HG03432 (cell line): ENCODE results near the gene AAMP.
"Not testable (repeated sequence)": the region's sequence is repeated elsewhere in the genome, so short reads cannot be mapped to it uniquely, and the experiment has no call there.

Source experiments
- ATAC-seq: cut with Tn5 transposase; IDR thresholded peaks from one replicate; pipeline ENCODE4 v1.9.1; 2021; ENCODE audit warnings: mild to moderate bottlenecking, moderate library complexity; ENCODE audit not compliant: unreplicated experiment

AAMP gene

GRCh38 chr2:218276986-218277755 is 7.2 kb upstream of the AAMP start:
- ATAC-seq = no peak

GRCh38 chr2:218275371-218276072 is 5.6 kb upstream of the AAMP start:
- ATAC-seq = no peak

- ATAC-seq = no peak
Observed at GRCh38 chr2:218274586-218274985, 4.6 kb upstream of the AAMP start.

DNA sequence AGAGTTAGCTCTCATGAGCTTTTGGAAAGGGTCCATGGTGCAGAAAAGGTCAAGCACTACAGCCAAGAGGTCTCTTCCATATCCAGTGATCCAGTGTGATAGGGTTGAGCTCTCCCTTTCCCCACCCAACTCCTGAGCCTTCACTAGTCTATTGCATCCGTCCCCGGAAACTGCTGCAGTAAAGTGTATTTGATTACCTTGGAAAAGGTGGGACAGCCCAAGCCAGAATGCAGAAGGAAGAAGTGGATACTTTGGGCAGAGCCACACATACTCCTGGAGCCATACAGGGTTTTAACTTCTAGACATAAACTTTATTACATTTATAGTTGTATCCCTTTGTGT is 3.9 kb upstream of the AAMP start:
- ATAC-seq = no peak

DNA sequence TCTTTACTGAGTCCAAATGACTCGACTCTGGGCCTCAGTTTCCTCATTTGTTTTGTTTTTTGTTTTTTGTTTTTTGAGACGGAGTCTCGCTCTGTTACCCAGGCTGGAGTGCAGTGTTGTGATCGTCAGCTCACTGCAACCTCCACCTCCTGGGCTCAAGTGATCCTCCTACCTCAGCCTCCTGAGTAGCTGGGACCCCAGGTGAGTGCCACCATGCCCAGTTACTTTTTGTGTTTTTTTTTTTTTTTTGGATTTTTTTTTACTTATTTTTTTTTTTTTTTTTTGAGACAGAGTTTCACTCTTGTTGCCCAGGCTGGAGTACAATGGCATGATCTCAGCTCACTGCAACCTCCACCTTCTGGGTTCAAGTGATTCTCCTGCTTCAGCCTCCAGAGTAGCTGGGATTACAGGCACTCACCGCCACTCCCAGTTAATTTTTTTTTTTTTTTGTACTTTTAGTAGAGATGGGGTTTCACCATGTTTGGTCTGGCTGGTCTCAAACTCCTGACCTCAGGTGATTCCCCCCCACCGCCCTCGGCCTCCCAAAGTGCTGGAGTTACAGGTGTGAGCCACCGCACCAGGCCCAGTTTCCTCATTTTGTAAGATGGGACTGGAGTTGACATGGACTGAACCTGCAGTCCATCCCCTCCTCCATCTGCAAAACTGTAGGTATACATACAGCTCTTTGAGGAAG is 3.4 kb upstream of the AAMP start:
- not testable (repeated sequence) for ATAC-seq

GRCh38 chr2:218272531-218273212 is 2.7 kb upstream of the AAMP start:
- ATAC-seq = peak; percentile 21

DNA sequence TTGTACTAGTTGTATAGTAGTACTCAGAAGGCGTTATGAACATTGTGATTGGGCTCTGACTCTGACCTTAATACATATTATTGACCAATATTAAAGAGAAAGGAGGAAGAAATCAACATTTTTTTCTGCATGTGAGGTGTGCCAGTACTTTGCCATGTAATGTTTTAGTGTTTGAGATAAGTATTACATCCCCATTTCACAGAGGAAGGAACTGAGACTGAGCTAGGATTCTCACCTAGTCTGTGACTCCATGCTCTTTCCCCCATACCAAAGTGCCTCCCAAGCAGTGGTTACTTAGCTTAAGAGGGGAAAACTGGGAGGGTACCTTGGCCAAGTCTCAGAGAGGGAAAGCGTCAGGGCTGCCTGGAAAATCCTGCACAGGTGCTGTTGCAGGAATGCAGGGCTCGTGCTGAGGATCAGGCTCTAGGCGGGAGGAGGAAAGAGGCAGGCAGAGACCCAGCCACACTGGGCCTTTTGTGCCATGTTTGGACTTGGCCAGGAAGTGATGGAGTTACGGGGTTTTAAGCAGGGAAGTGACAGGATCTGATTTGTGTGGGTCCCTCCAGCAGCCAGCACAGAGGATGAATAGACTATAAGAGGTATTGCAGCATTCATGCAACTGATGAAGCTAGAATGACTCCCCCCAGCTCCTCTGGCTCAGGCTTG is 2.1 kb upstream of the AAMP start:
- ATAC-seq = no peak

DNA sequence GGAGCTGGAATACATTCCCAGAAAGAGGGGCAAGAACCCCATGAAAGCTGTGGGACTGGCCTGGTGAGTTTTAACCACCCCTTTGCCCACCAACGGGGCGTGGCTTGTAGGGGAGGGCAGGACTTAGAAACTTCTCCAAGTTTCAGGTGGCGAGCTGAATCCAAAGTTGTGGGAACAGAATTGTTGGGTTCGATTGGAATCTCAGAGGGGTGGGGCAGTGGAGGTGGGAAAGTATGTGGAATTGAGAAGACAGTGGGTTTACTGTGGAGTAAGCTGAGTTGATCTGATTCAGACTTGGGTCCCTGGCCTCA is 1.5 kb upstream of the AAMP start:
- no peak for ATAC-seq

GRCh38 chr2:218270721-218271486 is 967 bp upstream of the AAMP start:
- ATAC-seq = no peak

- no peak for ATAC-seq
Observed at GRCh38 chr2:218267259-218267658, 2.7 kb downstream of the AAMP start.

- no peak for ATAC-seq
Observed at GRCh38 chr2:218266316-218266979, 3.5 kb downstream of the AAMP start.

- no peak for ATAC-seq
Observed at GRCh38 chr2:218265626-218266025, 4.3 kb downstream of the AAMP start.

GRCh38 chr2:218264773-218265561 is 5.0 kb downstream of the AAMP start:
- no peak for ATAC-seq

GRCh38 chr2:218263817-218264641 is 5.9 kb downstream of the AAMP start:
- ATAC-seq = no peak

GRCh38 chr2:218262631-218263586 is 7.0 kb downstream of the AAMP start:
- no peak for ATAC-seq

GRCh38 chr2:218262237-218262600 is 7.7 kb downstream of the AAMP start:
- no peak for ATAC-seq
